ENCODE data around the gene CDH1.

- TF ChIP-seq CTCF (IDR thresholded peaks at IDR 0.05) (no peak), POLR2A (IDR thresholded peaks at IDR 0.05) (no peak), EP300 (IDR thresholded peaks at IDR 0.05) (no peak)
These were observed 888 bp downstream of the CDH1 start for GRCh38 chr16:68737730-68738629.

All from tibial nerve (tissue), 4 donors.